GM10266 (cell line): ENCODE results near the gene SLC39A3.

Experiments used
- DNase-seq: peaks from one replicate; pipeline ENCODE4 v3.0.0; 2012; ENCODE audit errors: extremely low spot score
- TF ChIP-seq, protein P1 (sequence below): IDR thresholded peaks from 2 replicates; pipeline ENCODE4 v1.5.1; 2012; ENCODE audit warnings: mild to moderate bottlenecking, low read depth; ENCODE audit not compliant: control insufficient read depth, insufficient read depth; ENCODE audit errors: missing control alignments

Gene SLC39A3

DNA sequence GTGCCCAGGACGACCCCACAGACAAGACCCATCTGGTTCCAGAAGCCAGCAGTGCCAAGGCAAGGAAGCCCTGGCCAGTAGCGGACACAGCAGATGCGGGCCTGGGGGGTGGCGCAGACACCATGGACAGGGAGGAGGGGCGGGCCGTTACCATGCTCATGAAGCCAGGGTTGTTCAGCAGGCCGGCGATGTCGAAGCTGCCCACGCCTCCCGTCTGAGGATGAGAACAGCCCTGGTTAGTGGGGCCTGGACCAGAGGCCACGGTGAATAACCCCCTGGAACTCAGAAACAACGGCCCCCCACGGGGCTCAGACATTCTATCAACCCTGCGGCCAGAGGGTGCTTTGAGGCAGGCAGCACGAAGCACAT is 21.5 kb upstream of the SLC39A3 start:
- no peak for DNase-seq
- TF ChIP-seq, protein P1, sequence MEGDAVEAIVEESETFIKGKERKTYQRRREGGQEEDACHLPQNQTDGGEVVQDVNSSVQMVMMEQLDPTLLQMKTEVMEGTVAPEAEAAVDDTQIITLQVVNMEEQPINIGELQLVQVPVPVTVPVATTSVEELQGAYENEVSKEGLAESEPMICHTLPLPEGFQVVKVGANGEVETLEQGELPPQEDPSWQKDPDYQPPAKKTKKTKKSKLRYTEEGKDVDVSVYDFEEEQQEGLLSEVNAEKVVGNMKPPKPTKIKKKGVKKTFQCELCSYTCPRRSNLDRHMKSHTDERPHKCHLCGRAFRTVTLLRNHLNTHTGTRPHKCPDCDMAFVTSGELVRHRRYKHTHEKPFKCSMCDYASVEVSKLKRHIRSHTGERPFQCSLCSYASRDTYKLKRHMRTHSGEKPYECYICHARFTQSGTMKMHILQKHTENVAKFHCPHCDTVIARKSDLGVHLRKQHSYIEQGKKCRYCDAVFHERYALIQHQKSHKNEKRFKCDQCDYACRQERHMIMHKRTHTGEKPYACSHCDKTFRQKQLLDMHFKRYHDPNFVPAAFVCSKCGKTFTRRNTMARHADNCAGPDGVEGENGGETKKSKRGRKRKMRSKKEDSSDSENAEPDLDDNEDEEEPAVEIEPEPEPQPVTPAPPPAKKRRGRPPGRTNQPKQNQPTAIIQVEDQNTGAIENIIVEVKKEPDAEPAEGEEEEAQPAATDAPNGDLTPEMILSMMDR, result no peak

DNA sequence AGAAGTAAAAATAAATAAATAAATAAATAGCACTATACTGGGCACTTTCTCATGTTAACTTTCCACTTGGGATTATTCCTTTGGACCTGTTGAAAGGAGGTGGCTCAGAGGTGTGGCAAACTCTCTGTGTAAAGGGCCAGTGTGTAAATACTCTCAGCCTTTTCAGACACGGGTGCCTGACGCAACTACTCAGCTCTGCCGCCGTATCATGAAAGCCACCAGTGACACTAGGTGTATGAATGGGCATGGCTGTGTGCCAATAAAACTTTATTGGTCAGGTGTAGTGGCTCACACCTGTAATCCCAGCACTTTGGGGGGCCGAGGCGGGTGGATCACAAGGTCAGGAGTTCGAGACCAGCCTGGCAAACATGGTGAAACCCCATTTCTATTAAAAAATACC is 20.1 kb upstream of the SLC39A3 start:
- DNase-seq, result no peak
- TF ChIP-seq, protein P1, result no peak

DNA sequence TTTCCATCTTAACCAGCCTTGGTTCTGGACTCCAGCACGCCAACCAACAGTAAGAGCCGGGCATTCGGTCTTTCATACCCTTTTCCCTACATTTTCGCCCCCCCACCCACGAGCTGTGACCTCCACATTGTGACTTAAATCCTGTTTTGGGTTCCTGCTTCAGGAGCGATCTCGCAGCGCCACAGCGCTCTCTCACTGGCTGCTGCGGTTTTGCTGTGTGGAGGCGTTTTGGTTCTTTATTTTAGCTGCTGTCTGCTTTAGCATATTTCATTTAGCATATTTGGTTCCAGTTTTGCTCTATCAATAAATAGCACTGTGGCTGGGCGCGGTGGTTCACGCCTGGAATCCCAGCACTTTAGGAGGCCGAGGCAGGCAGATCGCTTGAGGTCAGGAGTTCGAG is 19.5 kb upstream of the SLC39A3 start:
- TF ChIP-seq, protein P1, result no peak
- DNase-seq, result no peak

DNA sequence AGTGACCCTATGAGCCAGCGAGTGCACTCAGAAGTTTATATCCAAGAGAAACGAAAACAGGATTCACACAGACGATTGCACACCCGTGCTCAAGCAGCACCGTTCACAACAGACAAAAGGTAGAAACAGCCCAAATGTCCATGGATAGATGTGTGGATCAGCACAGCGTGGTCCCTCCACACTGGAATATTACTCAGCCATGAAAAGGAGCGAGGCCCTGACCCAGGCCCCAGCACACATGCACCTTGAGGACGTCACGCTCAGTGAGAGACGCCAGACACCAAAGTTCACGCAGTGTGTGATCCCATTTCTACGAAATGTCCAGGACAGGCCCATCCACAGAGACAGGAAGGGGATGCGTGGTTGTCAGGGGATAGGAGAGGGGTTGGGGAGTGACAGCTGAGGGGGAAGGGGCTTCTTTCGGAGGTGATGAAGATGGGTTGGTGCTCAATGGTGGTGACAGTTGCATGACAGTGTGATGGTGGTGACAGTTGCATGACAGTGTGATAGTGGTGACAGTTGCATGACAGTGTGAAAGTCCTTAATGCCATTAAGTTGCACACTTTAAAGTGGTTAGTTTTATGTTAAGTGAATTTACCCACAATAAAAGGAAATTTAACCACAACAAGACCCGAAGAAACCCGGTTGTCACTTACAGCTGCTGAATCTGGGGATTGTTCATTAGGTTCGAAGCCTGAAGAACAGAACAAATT is 18.9 kb upstream of the SLC39A3 start:
- no peak for DNase-seq
- TF ChIP-seq, protein P1, result no peak

DNA sequence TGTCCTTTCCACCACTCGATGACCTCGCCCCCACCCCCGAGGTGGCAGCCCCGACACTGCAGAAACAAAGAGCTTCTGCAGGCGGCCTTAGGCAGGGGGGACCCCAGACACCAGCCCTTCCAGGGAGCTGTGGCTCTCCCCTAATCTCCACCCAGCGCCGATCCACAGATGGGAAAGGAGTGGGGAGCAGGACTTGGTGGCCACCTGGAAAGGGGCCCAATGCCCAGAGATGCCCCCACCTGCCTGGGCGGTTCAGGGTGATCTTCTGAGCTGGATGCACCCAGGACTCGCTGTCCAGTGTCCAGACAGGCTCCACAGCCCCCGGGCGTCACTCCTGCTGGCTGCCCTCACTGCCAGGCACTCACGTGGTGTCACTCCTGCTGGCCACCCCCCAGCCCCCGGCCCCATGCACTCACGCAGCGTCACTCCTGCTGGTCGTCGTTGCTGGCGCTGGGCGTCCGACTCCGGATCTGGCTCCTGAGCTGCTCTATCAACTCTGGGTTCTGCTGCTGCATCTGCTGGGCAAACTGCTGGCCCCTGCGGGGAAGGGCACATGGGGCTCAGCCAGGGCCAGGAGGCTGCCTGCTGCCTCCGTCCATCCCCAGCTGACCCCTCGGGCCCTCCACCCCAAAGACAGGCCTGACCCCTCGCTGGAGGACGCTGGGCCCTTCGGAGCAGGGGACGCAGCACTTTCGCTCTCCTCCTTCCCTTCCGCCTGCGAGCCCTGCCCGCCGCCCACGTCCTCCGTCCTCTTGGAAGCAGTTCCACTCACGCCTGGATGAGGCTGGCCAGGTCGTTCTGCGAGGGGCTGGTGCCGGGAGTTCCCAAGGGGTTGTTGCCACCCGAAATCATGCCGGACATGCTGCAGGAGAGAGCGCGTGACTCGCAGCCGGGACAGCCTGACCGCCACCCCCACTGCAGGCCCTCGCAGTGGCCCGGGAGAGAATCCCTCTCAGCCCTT is 17.4 kb upstream of the SLC39A3 start:
- TF ChIP-seq, protein P1, result no peak
- no peak for DNase-seq

DNA sequence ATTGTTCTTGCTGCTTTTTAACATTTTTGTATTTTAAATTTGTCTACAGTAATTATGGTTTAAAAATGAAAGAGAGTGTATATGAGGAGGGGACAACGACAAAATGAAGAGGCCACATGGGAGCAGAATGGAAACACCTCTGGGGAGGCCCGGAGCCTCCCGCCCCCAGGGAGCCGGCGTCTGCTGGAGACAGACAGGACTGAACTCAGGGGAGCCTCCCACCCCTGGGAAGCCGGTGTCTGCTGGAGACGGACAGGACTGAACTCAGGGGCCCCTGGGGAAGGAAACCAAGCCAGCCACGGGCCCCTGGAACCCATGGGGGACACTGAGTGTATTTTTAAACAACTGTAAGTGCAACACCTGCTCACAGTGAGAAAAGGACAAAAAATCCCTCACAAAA is 16.7 kb upstream of the SLC39A3 start:
- DNase-seq, result no peak
- TF ChIP-seq, protein P1, result no peak

DNA sequence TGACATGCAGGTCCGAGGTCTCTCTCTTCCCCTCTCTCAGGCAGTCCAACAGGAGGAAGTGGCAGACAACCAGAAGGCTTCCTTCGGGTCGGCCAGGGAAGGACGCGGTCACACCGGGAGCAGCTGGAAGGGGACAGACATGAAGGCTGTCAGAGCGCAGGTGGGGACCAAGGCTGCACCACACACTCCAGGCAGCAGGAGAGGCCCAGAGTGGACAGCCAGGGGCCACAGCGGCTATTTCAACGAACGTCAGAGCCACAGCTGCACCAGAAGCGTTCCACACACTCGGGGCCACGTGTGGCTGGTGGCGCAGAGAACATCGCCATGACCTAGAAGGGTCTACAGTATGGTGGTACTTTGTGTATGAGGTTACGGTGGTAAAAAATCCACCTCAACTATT is 16.0 kb upstream of the SLC39A3 start:
- no peak for DNase-seq
- TF ChIP-seq, protein P1, result no peak
